HepG2 (cell line): Measurements from ENCODE around the gene NUP93. TPM values are rescaled to one million over a fixed set of nuclear protein-coding genes. Genes with fewer than 3 reads are reported as not detected.

Source experiments
- CCAR2 ChIP-seq: fragments of 200-400 bp; formaldehyde crosslinking; optimal IDR thresholded peaks from 2 replicates; pipeline ENCODE3; 2018; ENCODE audit warnings: low read depth, mild to moderate bottlenecking, low read length, moderate library complexity
- DR1 ChIP-seq: sonication (generic); formaldehyde crosslinking; IDR thresholded peaks from 2 replicates; pipeline ENCODE4 v1.8.0; 2021; ENCODE audit warnings: mild to moderate bottlenecking, missing genetic modification reagents, inconsistent platforms
- FUBP1 ChIP-seq: sonication (generic); formaldehyde crosslinking; IDR thresholded peaks from 2 replicates; pipeline ENCODE4 v1.5.1; 2020; ENCODE audit warnings: missing genetic modification reagents, mild to moderate bottlenecking, borderline replicate concordance
- MBD4 ChIP-seq: IDR thresholded peaks from 2 replicates; pipeline ENCODE4 v1.6.1; 2012; ENCODE audit warnings: low read length, inconsistent platforms, borderline replicate concordance
- RBM39 ChIP-seq: fragments of 200-400 bp; formaldehyde crosslinking; IDR thresholded peaks from one replicate; pipeline ENCODE4 v1.6.1; 2018; ENCODE audit warnings: antibody characterized with exemption, mild to moderate bottlenecking, low read depth, low read length; ENCODE audit not compliant: poor library complexity, severe bottlenecking
- SETDB1 ChIP-seq: sonication (generic); formaldehyde crosslinking; IDR thresholded peaks from 2 replicates; pipeline ENCODE4 v1.5.1; 2020; ENCODE audit warnings: missing genetic modification reagents, mild to moderate bottlenecking, borderline replicate concordance
- SIN3B ChIP-seq: fragments of 150-350 bp; IDR thresholded peaks from 2 replicates; pipeline ENCODE4 v1.6.1; 2014; ENCODE audit warnings: low read length
- THYN1 ChIP-seq: sonication (generic); formaldehyde crosslinking; IDR thresholded peaks from 2 replicates; pipeline ENCODE4 v1.8.1; 2023; ENCODE audit warnings: low read depth, mild to moderate bottlenecking, moderate library complexity, missing genetic modification reagents, borderline replicate concordance
- ZFP41 ChIP-seq: sonication (generic); formaldehyde crosslinking; IDR thresholded peaks from 2 replicates; pipeline ENCODE4 v1.4.0; 2020; ENCODE audit warnings: mild to moderate bottlenecking, missing genetic modification reagents, borderline replicate concordance
- ZNF20 ChIP-seq: sonication (generic); formaldehyde crosslinking; IDR thresholded peaks from 2 replicates; pipeline ENCODE4 v1.4.0; 2020; ENCODE audit warnings: mild to moderate bottlenecking, moderate library complexity, missing genetic modification reagents
- ZNF232 ChIP-seq: sonication (generic); formaldehyde crosslinking; IDR thresholded peaks from 2 replicates; pipeline ENCODE4 v1.4.0; 2020; ENCODE audit warnings: missing genetic modification reagents, borderline replicate concordance
- ZNF484 ChIP-seq: sonication (generic); formaldehyde crosslinking; IDR thresholded peaks from 2 replicates; pipeline ENCODE4 v1.5.1; 2020; ENCODE audit warnings: mild to moderate bottlenecking, low read depth, missing genetic modification reagents, borderline replicate concordance
- ZNF724P ChIP-seq: sonication (generic); formaldehyde crosslinking; IDR thresholded peaks from 2 replicates; pipeline ENCODE4 v1.8.0; 2022; ENCODE audit warnings: missing genetic modification reagents, borderline replicate concordance
- ZSCAN31 ChIP-seq: sonication (generic); formaldehyde crosslinking; IDR thresholded peaks from 2 replicates; pipeline ENCODE4 v1.5.0; 2020; ENCODE audit warnings: low read depth, mild to moderate bottlenecking, missing genetic modification reagents
- polyA plus RNA-seq, 8 experiments: library from polyadenylated mRNA; depleted of rRNA in 3 of 8; stranded (reverse) in 7 of 8; unstranded in 1 of 8; fragments of >200 nt; fragmentation: Illumina TruSeq in 4 of 8; extraction: Trizol in 4 of 8; gene quantifications; 2 replicates each; pipeline versions ENCODE4 v1.2.1 to v1.2.3, GENCODE V29; 2011 to 2016; ENCODE audit warnings: low read depth in 4 of 8, missing spikeins in 1 of 8, mixed read lengths in 1 of 8; ENCODE audit not compliant: insufficient read depth in 1 of 8
- total RNA-seq, 5 experiments: library from RNA; depleted of rRNA; stranded (reverse); fragments of >200 nt; fragmentation: Illumina TruSeq; extraction: Trizol; gene quantifications; 2 replicates each; pipeline ENCODE4 v1.2.3, GENCODE V29; 2016; ENCODE audit warnings: low read depth in 1 of 5
- TF ChIP-seq, protein P1 (sequence below): IDR thresholded peaks from 2 replicates; pipeline ENCODE4 v1.6.1; 2012; ENCODE audit warnings: low read depth, low read length, improper control_type of control experiment
- TF ChIP-seq, protein P2 (sequence below): sonication (generic); formaldehyde crosslinking; IDR thresholded peaks from 2 replicates; pipeline ENCODE4 v1.5.1; 2020; ENCODE audit warnings: missing genetic modification reagents, mild to moderate bottlenecking, borderline replicate concordance
- TF ChIP-seq, protein P3 (sequence below): sonication (generic); formaldehyde crosslinking; IDR thresholded peaks from 2 replicates; pipeline ENCODE4 v1.4.0; 2020; ENCODE audit warnings: missing genetic modification reagents
- TF ChIP-seq, protein P4 (sequence below): sonication (generic); formaldehyde crosslinking; IDR thresholded peaks from 2 replicates; pipeline ENCODE4 v1.5.0; 2020; ENCODE audit warnings: mild to moderate bottlenecking, low read depth, missing genetic modification reagents, borderline replicate concordance

NUP93 gene
- total and polyA plus RNA-seq, 2 of the 13 experiments (the other 11 are each of a cell fraction or from before 2014, with no cell fraction given) = 58.5 to 140 TPM

- TF ChIP-seq, protein P1, sequence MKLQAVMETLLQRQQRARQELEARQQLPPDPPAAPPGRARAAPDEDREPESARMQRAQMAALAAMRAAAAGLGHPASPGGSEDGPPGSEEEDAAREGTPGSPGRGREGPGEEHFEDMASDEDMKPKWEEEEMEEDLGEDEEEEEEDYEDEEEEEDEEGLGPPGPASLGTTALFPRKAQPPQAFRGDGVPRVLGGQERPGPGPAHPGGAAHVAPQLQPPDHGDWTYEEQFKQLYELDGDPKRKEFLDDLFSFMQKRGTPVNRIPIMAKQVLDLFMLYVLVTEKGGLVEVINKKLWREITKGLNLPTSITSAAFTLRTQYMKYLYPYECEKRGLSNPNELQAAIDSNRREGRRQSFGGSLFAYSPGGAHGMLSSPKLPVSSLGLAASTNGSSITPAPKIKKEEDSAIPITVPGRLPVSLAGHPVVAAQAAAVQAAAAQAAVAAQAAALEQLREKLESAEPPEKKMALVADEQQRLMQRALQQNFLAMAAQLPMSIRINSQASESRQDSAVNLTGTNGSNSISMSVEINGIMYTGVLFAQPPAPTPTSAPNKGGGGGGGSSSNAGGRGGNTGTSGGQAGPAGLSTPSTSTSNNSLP = no peak
- TF ChIP-seq, protein P2, sequence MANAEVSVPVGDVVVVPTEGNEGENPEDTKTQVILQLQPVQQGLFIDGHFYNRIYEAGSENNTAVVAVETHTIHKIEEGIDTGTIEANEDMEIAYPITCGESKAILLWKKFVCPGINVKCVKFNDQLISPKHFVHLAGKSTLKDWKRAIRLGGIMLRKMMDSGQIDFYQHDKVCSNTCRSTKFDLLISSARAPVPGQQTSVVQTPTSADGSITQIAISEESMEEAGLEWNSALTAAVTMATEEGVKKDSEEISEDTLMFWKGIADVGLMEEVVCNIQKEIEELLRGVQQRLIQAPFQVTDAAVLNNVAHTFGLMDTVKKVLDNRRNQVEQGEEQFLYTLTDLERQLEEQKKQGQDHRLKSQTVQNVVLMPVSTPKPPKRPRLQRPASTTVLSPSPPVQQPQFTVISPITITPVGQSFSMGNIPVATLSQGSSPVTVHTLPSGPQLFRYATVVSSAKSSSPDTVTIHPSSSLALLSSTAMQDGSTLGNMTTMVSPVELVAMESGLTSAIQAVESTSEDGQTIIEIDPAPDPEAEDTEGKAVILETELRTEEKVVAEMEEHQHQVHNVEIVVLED = no peak
- TF ChIP-seq MBD4 (peak; percentile 57; the same call in 1 of the 2 replicates), DR1 (CRISPR knock-in tag) (0 out of 2 replicates have a peak, but pooled peaks have one; percentile 27), CCAR2 (no peak), FUBP1 (CRISPR knock-in tag) (no peak), ZNF724P (CRISPR knock-in tag) (no peak), ZNF232 (CRISPR knock-in tag) (peak; percentile 69; the same call in 1 of the 2 replicates), ZFP41 (CRISPR knock-in tag) (no peak), THYN1 (CRISPR knock-in tag) (no peak), ZNF20 (CRISPR knock-in tag) (0 out of 2 replicates have a peak, but pooled peaks have one; percentile 19), ZSCAN31 (CRISPR knock-in tag) (0 out of 2 replicates have a peak, but pooled peaks have one; percentile 45), RBM39 (no peak), ZNF484 (CRISPR knock-in tag) (no peak), SETDB1 (no peak), SIN3B (no peak)
- TF ChIP-seq, protein P3, sequence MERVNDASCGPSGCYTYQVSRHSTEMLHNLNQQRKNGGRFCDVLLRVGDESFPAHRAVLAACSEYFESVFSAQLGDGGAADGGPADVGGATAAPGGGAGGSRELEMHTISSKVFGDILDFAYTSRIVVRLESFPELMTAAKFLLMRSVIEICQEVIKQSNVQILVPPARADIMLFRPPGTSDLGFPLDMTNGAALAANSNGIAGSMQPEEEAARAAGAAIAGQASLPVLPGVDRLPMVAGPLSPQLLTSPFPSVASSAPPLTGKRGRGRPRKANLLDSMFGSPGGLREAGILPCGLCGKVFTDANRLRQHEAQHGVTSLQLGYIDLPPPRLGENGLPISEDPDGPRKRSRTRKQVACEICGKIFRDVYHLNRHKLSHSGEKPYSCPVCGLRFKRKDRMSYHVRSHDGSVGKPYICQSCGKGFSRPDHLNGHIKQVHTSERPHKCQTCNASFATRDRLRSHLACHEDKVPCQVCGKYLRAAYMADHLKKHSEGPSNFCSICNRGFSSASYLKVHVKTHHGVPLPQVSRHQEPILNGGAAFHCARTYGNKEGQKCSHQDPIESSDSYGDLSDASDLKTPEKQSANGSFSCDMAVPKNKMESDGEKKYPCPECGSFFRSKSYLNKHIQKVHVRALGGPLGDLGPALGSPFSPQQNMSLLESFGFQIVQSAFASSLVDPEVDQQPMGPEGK = no peak
- TF ChIP-seq, protein P4, sequence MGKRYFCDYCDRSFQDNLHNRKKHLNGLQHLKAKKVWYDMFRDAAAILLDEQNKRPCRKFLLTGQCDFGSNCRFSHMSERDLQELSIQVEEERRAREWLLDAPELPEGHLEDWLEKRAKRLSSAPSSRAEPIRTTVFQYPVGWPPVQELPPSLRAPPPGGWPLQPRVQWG (CRISPR knock-in tag) = no peak
Measured at GRCh38 chr16:56849690-56850680, 120.1 kb downstream of the NUP93 start (continued).
